GM06990 (cell line): Measurements from ENCODE around the gene ILDR2.

Experiments used
- DNase-seq: peaks from one replicate; pipeline ENCODE4 v3.0.0-alpha.2; 2011; ENCODE audit not compliant: insufficient read length; ENCODE audit errors: extremely low read depth
- H3K27me3 ChIP-seq: replicated peaks from 2 replicates; pipeline ENCODE4 v1.6.0; 2011; ENCODE audit warnings: low read length; ENCODE audit not compliant: control insufficient read depth, insufficient read depth
- H3K36me3 ChIP-seq: 2 replicates; pipeline ENCODE4 v1.5.1; 2011; ENCODE audit warnings: low read length; ENCODE audit not compliant: control insufficient read depth, insufficient read depth
- H3K4me3 ChIP-seq: replicated peaks from 2 replicates; pipeline ENCODE4 v1.5.1; 2011; ENCODE audit warnings: low read depth, mild to moderate bottlenecking, control low read depth, low read length
- TF ChIP-seq, protein P1 (sequence below): IDR thresholded peaks from 2 replicates; pipeline ENCODE4 v1.5.1; 2011; ENCODE audit warnings: low read length, control low read depth, mild to moderate bottlenecking, inconsistent platforms; ENCODE audit not compliant: insufficient read depth, poor library complexity, severe bottlenecking

The ILDR2 gene

GRCh38 chr1:166988974-166989515 lies 13.7 kb upstream of the ILDR2 start, which contains the start of gene MAEL:
Gene MAEL, plus strand, starts transcription at chr1:166989280. Its CDS starts 73 bp downstream, at chr1:166989353.
- DNase-seq, result no peak
- no peaks in the 10 kb centered on the region for H3K27me3 ChIP-seq
- TF ChIP-seq, protein P1, sequence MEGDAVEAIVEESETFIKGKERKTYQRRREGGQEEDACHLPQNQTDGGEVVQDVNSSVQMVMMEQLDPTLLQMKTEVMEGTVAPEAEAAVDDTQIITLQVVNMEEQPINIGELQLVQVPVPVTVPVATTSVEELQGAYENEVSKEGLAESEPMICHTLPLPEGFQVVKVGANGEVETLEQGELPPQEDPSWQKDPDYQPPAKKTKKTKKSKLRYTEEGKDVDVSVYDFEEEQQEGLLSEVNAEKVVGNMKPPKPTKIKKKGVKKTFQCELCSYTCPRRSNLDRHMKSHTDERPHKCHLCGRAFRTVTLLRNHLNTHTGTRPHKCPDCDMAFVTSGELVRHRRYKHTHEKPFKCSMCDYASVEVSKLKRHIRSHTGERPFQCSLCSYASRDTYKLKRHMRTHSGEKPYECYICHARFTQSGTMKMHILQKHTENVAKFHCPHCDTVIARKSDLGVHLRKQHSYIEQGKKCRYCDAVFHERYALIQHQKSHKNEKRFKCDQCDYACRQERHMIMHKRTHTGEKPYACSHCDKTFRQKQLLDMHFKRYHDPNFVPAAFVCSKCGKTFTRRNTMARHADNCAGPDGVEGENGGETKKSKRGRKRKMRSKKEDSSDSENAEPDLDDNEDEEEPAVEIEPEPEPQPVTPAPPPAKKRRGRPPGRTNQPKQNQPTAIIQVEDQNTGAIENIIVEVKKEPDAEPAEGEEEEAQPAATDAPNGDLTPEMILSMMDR, result no peak
- H3K36me3 ChIP-seq, result no peaks in the 10 kb centered on the region
- no peak within 1 kb of the TSS for H3K4me3 ChIP-seq

- Histone ChIP-seq H3K36me3 (no peaks in the 10 kb centered on the region), H3K27me3 (no peaks in the 10 kb centered on the region; the same call in 1 of the 2 replicates), H3K4me3 (no peak overlapping the region)
- DNase-seq, result no peak
- TF ChIP-seq, protein P1, result no peak
Observed at GRCh38 chr1:166981589-166981988, 6.2 kb upstream of the ILDR2 start.

DNA sequence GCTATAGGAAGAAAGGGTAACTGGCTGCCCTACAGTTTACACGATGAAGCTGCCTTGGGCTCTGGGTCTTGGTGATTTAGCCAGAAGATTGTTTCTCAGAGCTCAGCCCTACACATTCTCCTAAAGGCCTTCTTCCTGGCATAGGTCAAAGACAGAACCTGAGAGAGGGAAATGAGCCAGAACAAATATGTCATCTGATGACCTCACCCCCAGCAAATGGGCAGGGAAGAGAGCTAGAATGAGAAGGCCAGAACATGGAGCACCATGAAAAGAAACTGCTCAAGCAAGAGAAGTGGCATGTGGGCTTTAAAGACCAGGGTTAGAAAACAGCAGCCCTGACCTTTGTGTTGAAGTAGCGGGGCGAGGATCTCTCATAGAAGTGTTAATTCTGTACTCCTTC lies 5.5 kb upstream of the ILDR2 start:
- no peak overlapping the region for H3K4me3 ChIP-seq
- no peak for DNase-seq
- no peaks in the 10 kb centered on the region for H3K36me3 ChIP-seq
- no peaks in the 10 kb centered on the region; the same call in none of the 2 replicates for H3K27me3 ChIP-seq
- TF ChIP-seq, protein P1, result no peak

- Histone ChIP-seq H3K36me3 (no peaks in the 10 kb centered on the region), H3K27me3 (no peaks in the 10 kb centered on the region; the same call in none of the 2 replicates), H3K4me3 (no peak overlapping the region)
- TF ChIP-seq, protein P1, result no peak
- DNase-seq, result no peak
Observed at GRCh38 chr1:166980383-166980782, 5.0 kb upstream of the ILDR2 start.

DNA sequence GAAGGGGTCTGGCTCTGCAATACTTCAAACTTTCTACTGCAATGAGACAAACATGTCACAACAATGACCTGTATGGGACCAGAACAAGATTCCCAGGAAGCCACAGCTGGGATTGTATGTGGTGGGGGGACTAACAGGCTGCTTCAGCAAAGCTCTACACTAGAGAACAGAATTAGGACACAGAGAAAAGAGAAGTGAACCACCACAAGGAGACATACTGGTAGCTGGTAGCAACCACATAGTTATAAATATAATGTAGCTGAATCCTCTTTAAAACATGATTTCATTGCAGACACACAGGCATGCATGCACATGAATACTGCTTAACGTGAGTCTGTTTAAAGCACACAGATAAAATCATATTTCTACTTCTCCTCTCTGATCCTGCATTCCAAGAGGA lies 3.5 kb upstream of the ILDR2 start:
- TF ChIP-seq, protein P1, result no peak
- DNase-seq, result no peak
- no peaks in the 10 kb centered on the region for H3K36me3 ChIP-seq
- no peaks in the 10 kb centered on the region; the same call in none of the 2 replicates for H3K27me3 ChIP-seq
- H3K4me3 ChIP-seq, result no peak overlapping the region

DNA sequence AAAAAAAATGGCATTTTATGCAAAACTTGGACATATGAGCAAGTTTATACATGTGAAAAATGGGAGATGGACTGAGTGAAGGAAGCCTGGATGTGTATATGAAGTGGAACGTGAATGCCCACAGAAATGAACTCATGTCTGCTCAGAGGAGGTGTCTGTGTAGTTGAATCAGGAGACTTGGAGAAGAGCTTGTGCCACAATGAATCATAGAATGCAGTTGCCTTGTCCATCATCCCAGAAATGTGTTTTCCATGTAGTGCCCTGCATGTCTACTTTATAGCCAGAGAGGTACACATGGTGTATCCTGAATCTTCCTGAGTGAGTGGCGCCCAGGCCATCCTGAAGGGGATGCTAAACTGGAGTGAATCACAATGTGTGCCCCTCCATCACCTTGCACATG lies 2.6 kb upstream of the ILDR2 start:
- Histone ChIP-seq H3K36me3 (no peaks in the 10 kb centered on the region), H3K4me3 (no peak overlapping the region), H3K27me3 (no peaks in the 10 kb centered on the region; the same call in none of the 2 replicates)
- TF ChIP-seq, protein P1, result no peak
- no peak for DNase-seq
